UCSD-AML1 (cell line): ENCODE measurements around the gene COA8.
A peak's percentile ranks its signal among the peaks of the same experiment; 100 is the strongest.
"Not testable (repeated sequence)": the region's sequence is repeated elsewhere in the genome, so short reads cannot be mapped to it uniquely, and the experiment has no call there.

Source experiments
- DNase-seq: peaks from one replicate; lab custom pipeline; 2025; ENCODE audit not compliant: unreplicated experiment; lab: John Stamatoyannopoulos, UW

The COA8 gene

GRCh38 chr14:103569408-103569807 is 6.6 kb downstream of the COA8 start:
- no peak for DNase-seq

DNA sequence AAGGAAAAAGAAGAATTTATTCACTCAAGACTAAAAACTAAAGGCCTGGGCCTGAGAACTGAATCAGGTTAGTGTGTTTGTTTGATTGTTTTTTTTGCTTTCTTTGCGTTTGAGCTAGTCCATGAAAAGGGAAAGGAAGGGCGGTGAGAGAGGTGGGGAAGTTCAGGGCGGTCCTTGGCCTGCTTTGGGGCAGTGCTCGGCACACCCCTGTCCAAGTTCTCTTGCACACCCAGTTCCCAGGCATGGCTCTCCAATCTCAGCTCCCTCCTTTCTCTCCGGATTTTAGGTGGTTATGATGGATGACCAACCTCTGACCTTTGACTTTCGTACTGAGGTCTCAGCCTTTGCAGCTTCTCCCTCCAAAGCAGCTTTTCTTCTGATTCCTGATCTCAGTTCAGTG is 11.3 kb downstream of the COA8 start:
- no peak for DNase-seq

- no peak for DNase-seq
Measured at GRCh38 chr14:103574707-103575285, 12.0 kb downstream of the COA8 start.

- no peak for DNase-seq
Measured at GRCh38 chr14:103576371-103577024, 13.7 kb downstream of the COA8 start.

DNA sequence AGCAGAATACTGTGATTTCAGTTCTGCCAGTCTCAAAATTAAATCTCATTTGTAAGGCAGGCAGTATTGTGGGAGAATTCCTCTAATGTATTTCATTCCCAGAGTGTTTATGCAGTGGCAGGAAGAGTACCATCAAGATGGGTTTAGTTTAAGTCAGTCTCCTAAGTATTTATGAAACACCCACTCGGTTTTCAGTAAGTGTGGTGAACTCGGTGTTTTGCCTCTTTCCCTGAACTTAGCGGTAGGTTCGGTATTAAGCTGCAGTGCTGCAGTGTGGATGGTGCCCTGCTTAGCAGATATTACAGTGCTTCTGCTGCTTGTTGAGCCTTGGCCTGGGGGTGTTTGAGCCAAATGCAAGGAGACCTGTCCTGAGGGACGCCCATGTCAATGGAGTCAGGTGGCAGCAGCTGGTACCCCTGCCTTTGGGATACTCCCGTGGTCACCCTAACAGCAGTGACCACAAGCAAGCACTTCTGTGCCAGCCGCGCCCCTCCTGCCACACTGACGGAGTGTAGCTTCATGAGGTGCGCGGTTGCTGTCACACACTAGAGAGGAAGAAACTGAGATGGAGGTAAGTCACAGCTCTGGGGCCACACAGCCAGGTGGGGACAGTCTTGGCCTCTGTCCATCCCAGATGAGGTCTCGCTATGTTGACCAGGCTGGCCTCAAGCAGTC is 15.8 kb downstream of the COA8 start:
- no peak for DNase-seq

DNA sequence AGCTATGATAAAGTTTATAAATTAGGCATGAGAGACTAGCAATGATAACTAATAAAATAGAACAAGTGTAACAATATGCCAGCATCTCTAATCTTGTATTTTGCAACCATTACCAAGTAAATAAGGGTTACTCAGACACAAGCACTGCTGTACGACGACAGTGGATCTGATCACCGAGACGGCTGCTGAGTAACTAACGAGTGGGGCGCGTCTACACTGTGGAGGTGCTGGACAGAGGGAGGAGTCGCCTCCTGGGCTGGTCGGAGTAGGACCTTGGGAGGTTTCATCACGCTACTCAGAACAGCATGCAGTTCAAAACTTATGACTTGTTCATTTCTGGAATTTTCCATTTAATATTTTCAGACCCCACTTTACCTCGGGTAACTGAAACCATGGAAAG is 18.4 kb downstream of the COA8 start:
- no peak for DNase-seq

GRCh38 chr14:103581954-103582703 is 19.4 kb downstream of the COA8 start:
- no peak for DNase-seq

- DNase-seq: no peak
Measured at GRCh38 chr14:103584326-103584915, 21.7 kb downstream of the COA8 start.

GRCh38 chr14:103593577-103593976 is 30.8 kb downstream of the COA8 start:
- DNase-seq: no peak

DNA sequence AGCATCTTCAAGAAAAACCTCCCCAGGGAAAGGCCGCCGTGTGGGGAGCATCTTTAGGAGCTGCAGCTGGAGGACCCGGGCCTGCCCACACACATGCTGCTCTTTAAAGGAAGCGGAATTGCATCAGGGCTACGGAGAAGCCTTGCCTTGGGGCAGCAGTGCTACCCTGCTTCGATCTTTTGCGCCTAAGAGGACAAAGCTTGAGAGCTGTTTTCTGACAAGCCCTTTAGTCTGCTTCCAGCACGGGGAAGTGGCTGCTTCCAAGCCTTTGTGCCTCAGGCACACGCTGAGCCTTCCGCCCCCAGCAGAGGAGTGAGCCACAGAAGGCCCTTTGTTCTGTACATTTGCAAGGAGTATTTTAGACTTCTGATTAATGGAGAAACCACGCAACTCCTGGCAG is 31.5 kb downstream of the COA8 start:
- no peak for DNase-seq

- no peak for DNase-seq
Measured at GRCh38 chr14:103597623-103598377, 35.0 kb downstream of the COA8 start.

- no peak for DNase-seq
Measured at GRCh38 chr14:103600503-103600902, 37.7 kb downstream of the COA8 start.

- DNase-seq: no peak
Measured at GRCh38 chr14:103604620-103605019, 41.9 kb downstream of the COA8 start.

GRCh38 chr14:103606963-103607668 is 44.4 kb downstream of the COA8 start:
- DNase-seq: peak; percentile 88

DNA sequence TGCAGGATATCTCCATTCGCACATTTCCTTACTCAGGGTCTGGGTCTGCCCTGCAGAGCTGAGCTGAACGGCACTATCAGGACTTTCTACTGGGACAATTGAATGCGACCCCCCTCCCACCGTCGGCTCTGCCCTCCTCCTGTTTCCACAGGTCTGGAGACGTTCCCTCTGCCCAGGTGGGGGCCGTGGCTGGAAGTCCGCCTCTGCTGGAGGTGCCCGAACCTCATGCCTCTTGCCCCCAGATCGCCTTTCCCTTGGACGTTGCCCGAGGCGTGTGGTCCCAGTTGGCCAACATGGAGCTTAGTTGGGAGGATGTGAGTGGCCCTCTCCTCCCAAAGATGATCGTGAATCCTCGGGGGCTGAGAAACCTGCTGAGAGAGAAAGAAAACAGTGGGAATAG is 45.1 kb downstream of the COA8 start:
- no peak for DNase-seq

DNA sequence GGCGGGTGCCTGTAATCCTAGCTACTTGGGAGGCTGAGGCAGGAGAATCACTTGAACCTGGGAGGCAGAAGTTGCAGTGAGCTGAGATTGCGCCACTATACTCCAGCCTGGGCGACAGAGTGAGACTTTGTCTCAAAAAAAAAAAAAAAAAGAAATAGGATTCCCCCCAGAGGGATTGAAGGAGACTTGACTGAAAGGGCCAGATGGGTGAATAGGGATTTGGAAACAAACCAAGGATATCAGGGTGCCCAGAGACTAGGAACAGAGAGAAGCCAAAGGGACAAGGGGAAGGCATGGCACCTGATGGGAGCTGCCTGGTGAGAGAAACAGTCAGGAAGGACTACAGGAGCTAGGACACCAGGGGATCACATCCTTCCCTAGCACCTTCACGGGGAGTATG is 46.3 kb downstream of the COA8 start:
- DNase-seq: not testable (repeated sequence)

GRCh38 chr14:103611215-103611614 is 48.5 kb downstream of the COA8 start:
- DNase-seq: no peak

DNA sequence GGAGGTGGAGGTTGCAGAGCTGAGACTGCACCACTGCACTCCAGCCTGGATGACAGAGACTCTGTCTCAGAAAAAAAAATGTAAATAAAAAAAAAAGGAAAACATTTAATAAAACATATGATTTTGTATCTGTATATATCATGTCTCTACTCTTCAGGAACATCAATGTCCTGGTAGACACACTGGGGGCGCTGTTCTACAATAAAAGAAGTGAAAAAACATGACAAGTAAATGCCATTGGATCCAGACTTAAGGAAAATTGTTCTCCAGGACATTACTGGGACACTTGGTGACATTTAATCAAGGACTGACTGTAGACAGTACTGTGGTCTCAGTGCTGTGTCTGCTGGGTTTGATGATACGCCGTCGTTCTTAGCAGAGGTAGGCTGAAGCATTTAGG is 50.8 kb downstream of the COA8 start:
- DNase-seq: no peak

DNA sequence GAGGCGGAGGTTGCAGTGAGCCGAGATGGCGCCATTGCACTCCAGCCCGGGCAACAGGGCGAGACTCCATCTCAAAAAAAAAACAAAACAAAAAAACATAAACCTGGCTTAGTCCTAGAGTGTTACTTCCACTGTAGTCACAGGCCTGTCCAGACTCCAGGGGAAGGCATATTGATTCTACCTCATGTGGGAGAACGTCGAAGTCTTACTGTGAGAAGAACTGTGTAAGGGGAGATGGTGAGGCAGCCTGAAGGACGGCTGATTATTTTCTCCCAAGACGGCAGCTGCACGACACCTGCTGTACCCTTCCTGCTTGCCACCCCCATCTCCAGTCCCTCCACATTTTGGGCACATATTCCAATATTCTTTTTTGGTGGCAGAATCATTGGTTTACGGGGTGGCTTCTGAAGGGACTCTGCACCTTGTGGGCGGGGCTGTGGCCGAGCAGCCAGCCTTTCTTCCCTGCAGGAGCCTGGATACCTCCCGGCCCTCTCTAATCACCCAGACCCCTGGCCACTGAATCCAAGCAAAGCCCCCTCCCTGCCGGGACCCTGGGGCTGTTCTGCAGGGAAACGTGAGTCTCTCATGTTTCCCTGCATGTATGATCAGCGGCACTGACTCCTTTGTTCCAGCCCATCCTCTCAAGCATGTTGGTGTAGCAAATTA is 54.0 kb downstream of the COA8 start:
- no peak for DNase-seq

DNA sequence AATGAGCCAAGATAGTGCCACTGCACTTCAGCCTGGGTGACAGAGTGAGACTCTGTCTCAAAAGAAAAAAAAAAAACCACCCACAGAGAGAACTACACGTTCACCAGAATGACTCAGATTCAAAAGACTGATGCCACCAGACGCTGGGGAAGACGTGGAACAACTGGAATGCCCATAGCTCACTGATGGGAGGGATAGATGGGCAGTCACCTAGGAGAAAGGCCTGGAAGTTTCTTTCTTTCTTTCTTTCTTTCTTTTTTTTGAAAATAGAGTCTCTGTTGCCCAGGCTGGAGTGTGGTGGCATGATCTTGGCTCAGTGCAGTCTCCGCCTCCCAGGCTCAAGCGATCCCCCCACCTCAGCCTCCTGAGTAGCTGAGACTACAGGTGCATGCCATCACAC is 56.3 kb downstream of the COA8 start:
- no peak for DNase-seq
